Thyroid gland (tissue), 4 donors: ENCODE measurements around the gene RNGTT.

Experiments
- POLR2A ChIP-seq, 2 donors: fragments of 450-650 bp; IDR thresholded peaks; one replicate each; pipeline ENCODE4 v1.6.1; 2017; ENCODE audit warnings: antibody characterized with exemption in 2 of 2, mild to moderate bottlenecking in 2 of 2, moderate library complexity in 1 of 2
- TF ChIP-seq, protein P1 (sequence below), 6 experiments: fragments of 200-600 bp in 3 of 6; fragments of 450-650 bp in 3 of 6; sonication (generic) in 3 of 6; IDR thresholded peaks; one replicate each; pipeline ENCODE4 v1.5.1; 2016 to 2019; ENCODE audit warnings: antibody characterized with exemption in 6 of 6, mild to moderate bottlenecking in 2 of 6, inconsistent platforms in 1 of 6, moderate library complexity in 1 of 6

DNA sequence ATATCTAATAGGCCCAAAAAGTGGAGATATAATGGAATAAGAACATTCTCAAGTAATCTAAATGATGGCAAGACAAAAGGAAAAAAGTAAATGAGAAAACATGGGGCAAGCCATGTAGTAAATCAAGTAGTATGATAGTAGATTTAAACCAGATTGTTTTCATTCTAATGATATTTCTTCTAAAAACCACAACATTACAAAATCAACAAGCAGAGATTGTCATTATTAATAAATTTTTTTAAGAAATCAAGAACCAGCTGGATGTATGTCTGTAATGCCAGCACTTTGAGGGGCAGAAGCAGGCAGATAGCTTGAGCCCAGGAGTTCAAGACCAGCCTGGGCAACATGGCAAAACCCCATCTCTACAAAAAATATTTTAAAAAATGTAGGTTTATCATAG is 155.0 kb downstream of the RNGTT start:
- TF ChIP-seq, protein P1, sequence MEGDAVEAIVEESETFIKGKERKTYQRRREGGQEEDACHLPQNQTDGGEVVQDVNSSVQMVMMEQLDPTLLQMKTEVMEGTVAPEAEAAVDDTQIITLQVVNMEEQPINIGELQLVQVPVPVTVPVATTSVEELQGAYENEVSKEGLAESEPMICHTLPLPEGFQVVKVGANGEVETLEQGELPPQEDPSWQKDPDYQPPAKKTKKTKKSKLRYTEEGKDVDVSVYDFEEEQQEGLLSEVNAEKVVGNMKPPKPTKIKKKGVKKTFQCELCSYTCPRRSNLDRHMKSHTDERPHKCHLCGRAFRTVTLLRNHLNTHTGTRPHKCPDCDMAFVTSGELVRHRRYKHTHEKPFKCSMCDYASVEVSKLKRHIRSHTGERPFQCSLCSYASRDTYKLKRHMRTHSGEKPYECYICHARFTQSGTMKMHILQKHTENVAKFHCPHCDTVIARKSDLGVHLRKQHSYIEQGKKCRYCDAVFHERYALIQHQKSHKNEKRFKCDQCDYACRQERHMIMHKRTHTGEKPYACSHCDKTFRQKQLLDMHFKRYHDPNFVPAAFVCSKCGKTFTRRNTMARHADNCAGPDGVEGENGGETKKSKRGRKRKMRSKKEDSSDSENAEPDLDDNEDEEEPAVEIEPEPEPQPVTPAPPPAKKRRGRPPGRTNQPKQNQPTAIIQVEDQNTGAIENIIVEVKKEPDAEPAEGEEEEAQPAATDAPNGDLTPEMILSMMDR (IDR thresholded peaks at IDR 0.05), result no peak
- TF ChIP-seq POLR2A (IDR thresholded peaks at IDR 0.05), result no peak
